IPS-15b (cell line): ENCODE results near the gene NUAK2.

Experiments used
- H3K27me3 ChIP-seq: one replicate; pipeline ENCODE4 v1.6.1; 2013; ENCODE audit warnings: low read length; ENCODE audit not compliant: control insufficient read depth, insufficient read depth
- H3K36me3 ChIP-seq: one replicate; pipeline ENCODE4 v1.6.1; 2013; ENCODE audit warnings: low read length; ENCODE audit not compliant: control insufficient read depth, insufficient read depth
- H3K4me1 ChIP-seq: one replicate; pipeline ENCODE4 v1.6.1; 2013; ENCODE audit warnings: mild to moderate bottlenecking, low read length; ENCODE audit not compliant: control insufficient read depth, insufficient read depth
- H3K4me3 ChIP-seq: one replicate; pipeline ENCODE4 v1.5.1; 2013; ENCODE audit warnings: low read depth, low read length
- H3K9ac ChIP-seq: one replicate; pipeline ENCODE4 v1.6.1; 2013; ENCODE audit warnings: low read depth, mild to moderate bottlenecking, low read length
- H3K9me3 ChIP-seq: one replicate; pipeline ENCODE4 v1.6.1; 2013; ENCODE audit warnings: mild to moderate bottlenecking, low read length; ENCODE audit not compliant: control insufficient read depth, insufficient read depth

NUAK2 gene

GRCh38 chr1:205255941-205256780 lies 65.4 kb downstream of the NUAK2 start:
- Histone ChIP-seq H3K27me3 (no peaks in the 10 kb centered on the region), H3K4me1 (peaks cover 2% of the 10 kb centered on the region), H3K9me3 (no peaks in the 10 kb centered on the region), H3K4me3 (no peak overlapping the region), H3K36me3 (no peaks in the 10 kb centered on the region), H3K9ac (peak overlapping the region; percentile 26)
